Spleen (tissue), 11 donors: ENCODE measurements around the gene TMEM121. TPM values are rescaled to one million over a fixed set of nuclear protein-coding genes. Genes with fewer than 3 reads are reported as not detected.
"Not testable (repeated sequence)": the region's sequence is repeated elsewhere in the genome, so short reads cannot be mapped to it uniquely, and the experiment has no call there.

ENCODE experiments used
- DNase-seq: peaks from one replicate; pipeline ENCODE4 v3.0.0-alpha.2; 2020
- H3K27ac ChIP-seq, 8 donors: fragments of 200-600 bp; sonication (generic) in 7 of 8; 1 replicate in 4 of 8; 2 replicates in 4 of 8; pipeline versions ENCODE4 v1.5.0 to v1.8.0; 2016 to 2021; ENCODE audit warnings: inconsistent platforms in 4 of 8, mild to moderate bottlenecking in 4 of 8, moderate library complexity in 1 of 8
- H3K27me3 ChIP-seq, 7 donors: fragments of 200-600 bp; sonication (generic) in 6 of 7; replicated peaks in 1 of 7; 1 replicate in 4 of 7; 2 replicates in 3 of 7; pipeline versions ENCODE4 v1.5.0 to v1.8.0; 2016 to 2021; ENCODE audit warnings: inconsistent platforms in 3 of 7, mild to moderate bottlenecking in 1 of 7
- H3K36me3 ChIP-seq, 6 donors: fragments of 200-600 bp; sonication (generic) in 5 of 6; 1 replicate in 4 of 6; 2 replicates in 2 of 6; pipeline versions ENCODE4 v1.5.0 to v1.8.0; 2016 to 2021; ENCODE audit warnings: inconsistent platforms in 2 of 6
- H3K4me1 ChIP-seq, 6 donors: fragments of 200-600 bp; sonication (generic) in 5 of 6; 1 replicate in 3 of 6; 2 replicates in 3 of 6; pipeline versions ENCODE4 v1.5.0 to v1.8.0; 2016 to 2021; ENCODE audit warnings: inconsistent platforms in 3 of 6
- H3K4me3 ChIP-seq, 8 donors: fragments of 200-600 bp; sonication (generic) in 7 of 8; 1 replicate in 4 of 8; 2 replicates in 4 of 8; pipeline versions ENCODE4 v1.5.0 to v1.8.0; 2016 to 2021; ENCODE audit warnings: inconsistent platforms in 4 of 8, mild to moderate bottlenecking in 4 of 8, moderate library complexity in 2 of 8
- H3K9me3 ChIP-seq, 8 donors: fragments of 200-600 bp; sonication (generic) in 7 of 8; 1 replicate in 4 of 8; 2 replicates in 4 of 8; pipeline versions ENCODE4 v1.5.0 to v1.8.0; 2016 to 2021; ENCODE audit warnings: inconsistent platforms in 4 of 8
- CTCF ChIP-seq, 11 experiments: fragments of 200-600 bp in 7 of 11; fragments of 450-650 bp in 4 of 11; sonication (generic) in 4 of 11; IDR thresholded peaks in 8 of 11; conservative IDR thresholded peaks in 3 of 11; 1 replicate in 7 of 11; 2 replicates in 4 of 11; pipeline versions ENCODE4 v1.4.0 to v1.8.0; 2016 to 2021; ENCODE audit warnings: antibody characterized with exemption in 11 of 11, inconsistent platforms in 4 of 11, mild to moderate bottlenecking in 1 of 11
- POLR2A ChIP-seq, 3 donors: fragments of 450-650 bp; IDR thresholded peaks; one replicate each; pipeline ENCODE4 v1.5.1; 2017; ENCODE audit warnings: antibody characterized with exemption in 3 of 3, mild to moderate bottlenecking in 1 of 3
- POLR2AphosphoS5 ChIP-seq, 3 donors: sonication (generic); formaldehyde crosslinking; IDR thresholded peaks; one replicate each; pipeline ENCODE4 v1.5.1; 2017; ENCODE audit warnings: antibody characterized with exemption in 3 of 3
- WGBS, 5 donors: extraction: QIAGEN DNeasy Blood & Tissue Kit in 3 of 5; methylation state at CpG; one replicate each; pipeline versions ENCODE4 v1.1.5 to v1.1.7; 2013 to 2018; 5-methylcytosine and 5-hydroxymethylcytosine counted together
- intact Hi-C: fragments of 100-400 bp; cut with DNase I; formaldehyde crosslinking; loops from one replicate; pipeline ENCODE4 v1.15.0; 2023; ENCODE audit warnings: low total_unique reads
- polyA plus RNA-seq, 3 donors: library from polyadenylated mRNA; stranded (reverse); fragments of 200-250 nt; gene quantifications; one replicate each; pipeline ENCODE4 v1.2.1, GENCODE V29; 2013
- total RNA-seq, 7 donors: library from RNA; depleted of rRNA in 3 of 7; stranded (reverse); fragments of >200 nt in 3 of 7; fragmentation: NEBNext Ultra II Directional in 4 of 7; extraction: Animal tissue kit (Norgen Biotek cat#: 25700) in 4 of 7; gene quantifications; one replicate each; pipeline versions ENCODE4 v1.1.0 to v1.2.1, GENCODE V29; 2016 to 2021
- donor health status: healthy with polysubstance abuse.
- donor health status: DM: no; HTN: no; CAD: no; lungs with moderate emphysema.
- donor health status: DM: no; HTN: no; CAD: no.
- donor health status: Bipolar disorder and iron deficiency.
- donor health status: healthy.
- donor health status: DM: no; HTN: no; CAD: no.
- donor health status: DM: yes; HTN: yes; CAD: no.

TMEM121 gene
- total and polyA plus RNA-seq, 10 donors: 3.3 to 10.4 (median 4.6) TPM

DNA sequence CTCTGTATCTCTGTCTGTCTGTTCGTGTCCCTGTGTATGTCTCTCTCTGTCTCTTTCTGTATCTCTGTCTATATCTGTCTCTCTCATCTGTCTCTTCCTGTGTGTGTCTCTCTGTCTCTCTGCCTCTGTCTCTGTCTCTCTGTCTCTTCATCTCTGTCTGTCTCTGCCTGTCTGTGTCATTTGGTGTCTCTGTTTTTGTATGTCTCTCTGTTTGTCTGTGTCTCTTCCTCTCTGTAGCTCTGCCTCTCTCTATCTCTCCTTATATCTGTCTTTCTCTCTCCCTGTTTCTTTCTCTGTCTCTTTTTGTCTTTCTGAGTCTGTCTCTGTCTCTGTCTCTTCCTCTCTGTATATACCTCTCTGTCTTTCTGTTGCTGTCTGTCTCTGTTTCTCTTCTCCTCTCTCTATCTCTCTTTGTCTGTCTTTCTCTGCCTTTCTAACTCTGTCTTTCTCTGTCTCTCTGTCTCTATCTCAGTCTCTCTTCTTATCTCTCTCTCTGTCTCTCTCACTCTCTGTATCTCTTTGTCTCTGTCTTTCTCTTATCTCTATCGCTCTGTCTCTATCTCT, 50.2 kb downstream of the TMEM121 start:
- no peak for TF ChIP-seq POLR2A (IDR thresholded peaks at IDR 0.05)
- no peak for TF ChIP-seq POLR2AphosphoS5 (IDR thresholded peaks at IDR 0.05)
- no peak for TF ChIP-seq CTCF (IDR thresholded peaks at IDR 0.05 in 8 of 11, conservative IDR thresholded peaks at IDR 0.05 in 3 of 11)
- peaks cover 0 to 16% (median 4%) of the 10 kb centered on the region in 6 donors for H3K4me1 ChIP-seq
- no peak for DNase-seq

DNA sequence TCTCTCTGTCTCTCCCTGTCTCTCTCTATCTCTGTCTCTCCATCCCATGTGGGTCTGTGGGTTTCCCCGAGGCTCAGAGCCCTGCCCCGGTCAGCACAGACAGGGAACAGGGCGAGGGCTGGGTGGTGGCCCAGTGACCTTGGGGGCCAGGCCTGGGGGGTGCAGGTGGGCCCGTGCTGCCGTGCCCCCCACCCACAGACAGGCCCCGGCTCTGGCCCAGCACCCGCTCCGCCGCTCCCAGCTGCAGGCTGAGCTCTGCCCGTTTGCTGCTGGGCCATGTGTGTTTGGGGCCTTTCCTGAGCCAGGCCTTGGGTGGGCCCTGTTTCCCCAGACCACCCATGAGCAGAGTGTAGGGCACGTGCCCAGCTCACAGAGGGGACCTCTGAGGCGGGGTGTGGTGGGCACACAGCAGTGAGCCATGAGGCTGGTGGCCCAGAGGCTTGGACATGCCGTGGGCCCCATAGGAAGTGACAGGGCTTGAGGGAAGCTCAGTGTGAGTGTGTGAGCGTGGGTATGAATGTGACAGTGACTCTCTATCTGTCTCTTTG, 51.0 kb downstream of the TMEM121 start:
- Histone ChIP-seq H3K27me3 (no peaks in the 10 kb centered on the region), H3K36me3 (no peaks in the 10 kb centered on the region), H3K4me3 (no peak overlapping the region), H3K27ac (peak overlapping the region; percentile 45 to 91 (median 71)), H3K4me1 (peaks cover 0 to 22% (median 4%) of the 10 kb centered on the region in 6 donors), H3K9me3 (no peaks in the 10 kb centered on the region)
- WGBS, 5 donors: 52 to 71% (median 63%) methylated on average over 13 to 14 of the region's 14 CpGs
- intact Hi-C loops: no loop called here
- DNase-seq: peak; percentile 75
- TF ChIP-seq POLR2A (IDR thresholded peaks at IDR 0.05): no peak
- peak in 1 of 3 donors; percentile 32 for TF ChIP-seq POLR2AphosphoS5 (IDR thresholded peaks at IDR 0.05)

More for the DNA sequence above, 50.2 kb downstream of the TMEM121 start:
- H3K4me3 ChIP-seq: no peak overlapping the region
- H3K27me3 ChIP-seq: no peaks in the 10 kb centered on the region
- no peaks in the 10 kb centered on the region for H3K36me3 ChIP-seq
- H3K27ac ChIP-seq: peak overlapping the region; percentile 45 to 91 (median 71)
- intact Hi-C loops: no loop called here
- 72 to 84% (median 78%) methylated on average over 2 of the region's 2 CpGs for WGBS, 5 donors
- H3K9me3 ChIP-seq: no peaks in the 10 kb centered on the region

DNA sequence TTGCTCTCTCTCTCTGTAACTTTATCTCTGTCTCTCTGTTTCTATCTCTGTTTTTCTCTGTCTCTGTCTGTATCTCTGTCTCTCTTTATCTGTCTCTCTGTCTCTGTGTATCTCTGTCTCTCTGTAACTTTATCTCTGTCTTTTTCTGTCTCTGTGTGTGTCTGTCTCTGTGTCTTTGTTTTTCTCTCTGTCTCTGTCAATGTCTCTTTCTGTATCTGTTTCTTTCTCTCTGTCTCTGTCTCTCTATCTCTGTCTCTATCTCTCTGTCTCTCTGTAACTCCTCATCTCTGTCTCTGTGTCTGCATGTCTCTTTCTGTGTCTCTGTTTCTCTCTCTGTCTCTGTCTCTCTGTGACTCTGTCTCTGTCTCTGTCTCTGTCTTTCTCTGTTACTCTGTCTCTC, 51.7 kb downstream of the TMEM121 start:
- no peak for TF ChIP-seq POLR2AphosphoS5 (IDR thresholded peaks at IDR 0.05)
- TF ChIP-seq CTCF (IDR thresholded peaks at IDR 0.05 in 8 of 11, conservative IDR thresholded peaks at IDR 0.05 in 3 of 11): no peak
- no peak for TF ChIP-seq POLR2A (IDR thresholded peaks at IDR 0.05)
- Histone ChIP-seq H3K36me3 (no peaks in the 10 kb centered on the region), H3K4me1 (peaks cover 0 to 22% (median 4%) of the 10 kb centered on the region in 6 donors), H3K4me3 (no peak overlapping the region), H3K27ac (peak overlapping the region; percentile 45 to 91 (median 71)), H3K27me3 (no peaks in the 10 kb centered on the region), H3K9me3 (no peaks in the 10 kb centered on the region)
- DNase-seq: no peak
- intact Hi-C loops: no loop called here

GRCh38 chr14:105579221-105579620, 52.8 kb downstream of the TMEM121 start:
- H3K9me3 ChIP-seq, H3K4me3 ChIP-seq, H3K27me3 ChIP-seq, DNase-seq, H3K27ac ChIP-seq, intact Hi-C loops, H3K36me3 ChIP-seq: not testable (repeated sequence)
- peaks cover 0 to 22% (median 4%) of the 10 kb centered on the region in 6 donors for H3K4me1 ChIP-seq
- WGBS, 5 donors: 82% methylated on average over 5 of the region's 15 CpGs; no CpG with 5 or more reads in 4 of the 5 donors

Other genes with a start within 250 kb of the TMEM121 start
- gene BRF1, start 225.6 kb upstream of the TMEM121 start, total RNA-seq: 10 to 100 TPM; 37.7 to 71.2 (median 54.8) TPM
- gene BRF1, start 225.6 kb upstream of the TMEM121 start, polyA plus RNA-seq: 10 to 100 TPM; 16.2 to 31.5 (median 23.8) TPM
- 100 to 1,000 TPM in 4 of 7 donors, 10 to 100 TPM in 3; 69.8 to 148 (median 104) TPM for gene PACS2, start 211.8 kb upstream of the TMEM121 start, total RNA-seq
- 100 to 1,000 TPM in 1 of 3 donors, 10 to 100 TPM in 2; 32.2 to 101 (median 72.4) TPM for gene PACS2, start 211.8 kb upstream of the TMEM121 start, polyA plus RNA-seq
- 1 to 10 TPM in 5 of 7 donors, under 1 TPM in 2; 0.33 to 5.3 (median 1.8) TPM for gene TEX22, start 128.0 kb upstream of the TMEM121 start, total RNA-seq
- under 1 TPM; 0.33 to 0.59 (median 0.54) TPM for gene TEX22, start 128.0 kb upstream of the TMEM121 start, polyA plus RNA-seq
- gene MTA1, start 106.8 kb upstream of the TMEM121 start, total RNA-seq: 100 to 1,000 TPM in 3 of 7 donors, 10 to 100 TPM in 4; 63.7 to 128 (median 82.6) TPM
- 10 to 100 TPM; 33.0 to 83.1 (median 52.6) TPM for gene MTA1, start 106.8 kb upstream of the TMEM121 start, polyA plus RNA-seq
- gene CRIP2, start 51.8 kb upstream of the TMEM121 start, total RNA-seq: 100 to 1,000 TPM in 4 of 7 donors, 10 to 100 TPM in 3; 68.6 to 138 (median 100) TPM
- gene CRIP2, start 51.8 kb upstream of the TMEM121 start, polyA plus RNA-seq: 100 to 1,000 TPM in 2 of 3 donors, 10 to 100 TPM in 1; 97.7 to 181 (median 123) TPM
- 10 to 100 TPM; 20.5 to 82.8 (median 62.8) TPM for gene CRIP1, start 39.7 kb upstream of the TMEM121 start, total RNA-seq
- 100 to 1,000 TPM; 163 to 349 (median 192) TPM for gene CRIP1, start 39.7 kb upstream of the TMEM121 start, polyA plus RNA-seq
- gene TEDC1, start 35.3 kb upstream of the TMEM121 start, total RNA-seq: 10 to 100 TPM in 4 of 7 donors, 1 to 10 TPM in 3; 5.3 to 17.7 (median 10.8) TPM
- gene TEDC1, start 35.3 kb upstream of the TMEM121 start, polyA plus RNA-seq: 10 to 100 TPM; 18.4 to 31.5 (median 27.1) TPM